ENCODE measurements around the gene TDRD12. TPM values are rescaled to one million over a fixed set of nuclear protein-coding genes. Genes with fewer than 3 reads are reported as not detected.
"Not testable (repeated sequence)": the region's sequence is repeated elsewhere in the genome, so short reads cannot be mapped to it uniquely, and the experiment has no call there.

TDRD12 gene
- total RNA-seq, 1 donor: 0.36 TPM

GRCh38 chr19:32735936-32736335, 16.4 kb downstream of the TDRD12 start:
- H3K9me3 ChIP-seq (ENCODE audit: low read depth, low read length): no peaks in the 10 kb centered on the region
- H3K79me2 ChIP-seq (ENCODE audit: insufficient read depth, low read length): no peaks in the 10 kb centered on the region
- no peaks in the 10 kb centered on the region for H3K4me1 ChIP-seq (ENCODE audit: insufficient read depth, low read length)
- H2AFZ ChIP-seq (ENCODE audit: low read length): no peak overlapping the region
- no peak overlapping the region for H3K4me3 ChIP-seq (ENCODE audit: insufficient read depth, low read length)
- DNase-seq (ENCODE audit: insufficient read length, low spot score, missing footprints): no peak
- H3K4me2 ChIP-seq (ENCODE audit: insufficient read depth, low read length): no peak overlapping the region
- no peaks in the 10 kb centered on the region for H4K20me1 ChIP-seq (ENCODE audit: insufficient read depth, low read length)
- no peaks in the 10 kb centered on the region for H3K36me3 ChIP-seq (ENCODE audit: insufficient read depth, low read length)
- no peak overlapping the region for H3K27ac ChIP-seq (ENCODE audit: low read depth, low read length)
- peaks cover 2% of the 10 kb centered on the region for H3K27me3 ChIP-seq (ENCODE audit: insufficient read depth, low read length)
- no peak for TF ChIP-seq CTCF (IDR thresholded peaks at IDR 0.05; ENCODE audit: extremely low read depth, low read depth, low read length)

GRCh38 chr19:32743021-32743420, 23.5 kb downstream of the TDRD12 start:
- H3K4me1 ChIP-seq (ENCODE audit: insufficient read depth, low read length): no peaks in the 10 kb centered on the region
- no peaks in the 10 kb centered on the region for H4K20me1 ChIP-seq (ENCODE audit: insufficient read depth, low read length)
- H3K27me3 ChIP-seq (ENCODE audit: insufficient read depth, low read length): no peaks in the 10 kb centered on the region
- no peaks in the 10 kb centered on the region for H3K36me3 ChIP-seq (ENCODE audit: insufficient read depth, low read length)
- TF ChIP-seq CTCF (IDR thresholded peaks at IDR 0.05; ENCODE audit: extremely low read depth, low read depth, low read length): no peak
- H3K79me2 ChIP-seq (ENCODE audit: insufficient read depth, low read length): no peaks in the 10 kb centered on the region
- DNase-seq (ENCODE audit: insufficient read length, low spot score, missing footprints): no peak
- H2AFZ ChIP-seq (ENCODE audit: low read length): no peak overlapping the region
- H3K9me3 ChIP-seq (ENCODE audit: low read depth, low read length): no peaks in the 10 kb centered on the region
- H3K4me2 ChIP-seq (ENCODE audit: insufficient read depth, low read length): no peak overlapping the region
- H3K4me3 ChIP-seq (ENCODE audit: insufficient read depth, low read length): no peak overlapping the region
- H3K27ac ChIP-seq (ENCODE audit: low read depth, low read length): no peak overlapping the region

- no peaks in the 10 kb centered on the region for H3K36me3 ChIP-seq (ENCODE audit: insufficient read depth, low read length)
- no peak overlapping the region for H3K4me2 ChIP-seq (ENCODE audit: insufficient read depth, low read length)
- H3K9me3 ChIP-seq (ENCODE audit: low read depth, low read length): no peaks in the 10 kb centered on the region
- H3K27me3 ChIP-seq (ENCODE audit: insufficient read depth, low read length): no peaks in the 10 kb centered on the region
- no peak for DNase-seq (ENCODE audit: insufficient read length, low spot score, missing footprints)
- H3K4me3 ChIP-seq (ENCODE audit: insufficient read depth, low read length): no peak overlapping the region
- H3K79me2 ChIP-seq (ENCODE audit: insufficient read depth, low read length): no peaks in the 10 kb centered on the region
- TF ChIP-seq CTCF (IDR thresholded peaks at IDR 0.05; ENCODE audit: extremely low read depth, low read depth, low read length): no peak
- no peak overlapping the region for H2AFZ ChIP-seq (ENCODE audit: low read length)
- no peaks in the 10 kb centered on the region for H3K4me1 ChIP-seq (ENCODE audit: insufficient read depth, low read length)
- H4K20me1 ChIP-seq (ENCODE audit: insufficient read depth, low read length): no peaks in the 10 kb centered on the region
- H3K27ac ChIP-seq (ENCODE audit: low read depth, low read length): no peak overlapping the region
These were observed 23.9 kb downstream of the TDRD12 start for GRCh38 chr19:32743447-32743846.

- no peaks in the 10 kb centered on the region for H3K36me3 ChIP-seq (ENCODE audit: insufficient read depth, low read length)
- H3K79me2 ChIP-seq (ENCODE audit: insufficient read depth, low read length): no peaks in the 10 kb centered on the region
- no peaks in the 10 kb centered on the region for H4K20me1 ChIP-seq (ENCODE audit: insufficient read depth, low read length)
- H3K27me3 ChIP-seq (ENCODE audit: insufficient read depth, low read length): peaks cover 4% of the 10 kb centered on the region
- H3K27ac ChIP-seq (ENCODE audit: low read depth, low read length): no peak overlapping the region
- no peak for TF ChIP-seq CTCF (IDR thresholded peaks at IDR 0.05; ENCODE audit: extremely low read depth, low read depth, low read length)
- no peaks in the 10 kb centered on the region for H3K9me3 ChIP-seq (ENCODE audit: low read depth, low read length)
- no peak overlapping the region for H3K4me3 ChIP-seq (ENCODE audit: insufficient read depth, low read length)
- no peaks in the 10 kb centered on the region for H3K4me1 ChIP-seq (ENCODE audit: insufficient read depth, low read length)
- H3K4me2 ChIP-seq (ENCODE audit: insufficient read depth, low read length): no peak overlapping the region
- DNase-seq (ENCODE audit: insufficient read length, low spot score, missing footprints): no peak
- H2AFZ ChIP-seq (ENCODE audit: low read length): no peak overlapping the region
These were observed 25.2 kb downstream of the TDRD12 start for GRCh38 chr19:32744555-32745325.

- not testable (repeated sequence) for H3K4me2 ChIP-seq (ENCODE audit: insufficient read depth, low read length); H3K4me3 ChIP-seq (ENCODE audit: insufficient read depth, low read length); DNase-seq (ENCODE audit: insufficient read length, low spot score, missing footprints)
These were observed 26.2 kb downstream of the TDRD12 start for GRCh38 chr19:32745594-32746251.

More at GRCh38 chr19:32745594-32746251, 26.2 kb downstream of the TDRD12 start:
- H4K20me1 ChIP-seq (ENCODE audit: insufficient read depth, low read length); H3K36me3 ChIP-seq (ENCODE audit: insufficient read depth, low read length); H2AFZ ChIP-seq (ENCODE audit: low read length); H3K27ac ChIP-seq (ENCODE audit: low read depth, low read length); H3K79me2 ChIP-seq (ENCODE audit: insufficient read depth, low read length); H3K4me1 ChIP-seq (ENCODE audit: insufficient read depth, low read length); H3K9me3 ChIP-seq (ENCODE audit: low read depth, low read length); H3K27me3 ChIP-seq (ENCODE audit: insufficient read depth, low read length): not testable (repeated sequence)

Measured in osteoblast (primary cell).